ENCODE results near the gene LCE3B. TPM values are rescaled to one million over a fixed set of nuclear protein-coding genes. Genes with fewer than 3 reads are reported as not detected.

Gene LCE3B
- total RNA-seq, 1 donor from 2014 or later = not detected

DNA sequence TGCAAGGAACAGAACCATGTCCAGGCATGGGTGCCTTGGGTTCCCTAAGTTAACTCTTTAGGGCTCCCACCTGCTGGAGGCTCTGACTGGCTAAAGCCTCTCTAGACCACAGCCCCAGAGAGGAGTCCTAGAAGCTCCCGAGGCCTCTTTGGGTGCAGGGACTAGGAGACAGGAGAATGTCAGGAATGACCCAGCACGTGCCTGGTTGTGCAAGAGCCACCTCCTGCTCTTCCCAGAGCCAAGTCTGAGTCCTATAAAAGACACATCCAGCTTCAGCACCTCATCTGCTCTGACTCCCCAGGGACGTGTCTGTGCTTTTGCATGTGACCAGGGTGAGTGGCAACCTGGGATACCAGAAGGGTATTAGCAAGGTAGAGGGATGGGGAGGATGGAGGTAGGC, 49.5 kb downstream of the LCE3B start, which contains the start of gene LCE2D:
Gene LCE2D (plus strand): TSS at position 283 of the 400 bp plus-strand sequence. CDS start 726 bp downstream, outside the sequence.
- no peak for DNase-seq

Small RNAs within 50 kb of the gene (small RNA-seq; reads per million reads assigned to genes)
- not detected for gene LCE3A (ENCODE audit: low replicate concordance)
- gene LCE3B (ENCODE audit: low replicate concordance) = not detected

Other genes starting within 250 kb of the LCE3B start
- 4.3 TPM for gene CRNN, start 199.5 kb upstream of the LCE3B start, total RNA-seq
- gene LCE5A, start 103.0 kb upstream of the LCE3B start, total RNA-seq = not detected
- 5.0 TPM for gene CRCT1, start 99.3 kb upstream of the LCE3B start, total RNA-seq
- gene LCE3E, start 47.0 kb upstream of the LCE3B start, total RNA-seq = 1.3 TPM
- gene LCE3D, start 33.3 kb upstream of the LCE3B start, total RNA-seq = 1.9 TPM
- gene LCE3C, start 13.6 kb upstream of the LCE3B start, total RNA-seq = not detected
- gene LCE3A, start 9.3 kb downstream of the LCE3B start, total RNA-seq = not detected
- 0.49 TPM for gene LCE2D, start 49.6 kb downstream of the LCE3B start, total RNA-seq
- 3.4 TPM for gene LCE2C, start 61.5 kb downstream of the LCE3B start, total RNA-seq
- gene LCE2B, start 72.3 kb downstream of the LCE3B start, total RNA-seq = 5.9 TPM
- 1.2 TPM for gene LCE2A, start 84.5 kb downstream of the LCE3B start, total RNA-seq
- not detected for gene LCE4A, start 94.3 kb downstream of the LCE3B start, total RNA-seq
- gene KPRP, start 144.2 kb downstream of the LCE3B start, total RNA-seq = 0.89 TPM
- gene LCE1F, start 161.3 kb downstream of the LCE3B start, total RNA-seq = not detected
- gene LCE1E, start 172.4 kb downstream of the LCE3B start, total RNA-seq = 0.59 TPM
- gene LCE1D, start 182.9 kb downstream of the LCE3B start, total RNA-seq = 1.4 TPM
- 9.3 TPM for gene LCE1C, start 192.8 kb downstream of the LCE3B start, total RNA-seq
- gene LCE1B, start 198.2 kb downstream of the LCE3B start, total RNA-seq = 1.9 TPM
- 1.7 TPM for gene LCE1A, start 213.7 kb downstream of the LCE3B start, total RNA-seq
- gene LCE6A, start 229.0 kb downstream of the LCE3B start, total RNA-seq = 4.4 TPM
- gene LCE7A, start 246.2 kb downstream of the LCE3B start, total RNA-seq = not detected